ENCODE data around the gene TANGO6.

TANGO6 gene

GRCh38 chr16:68915589-68915988 is 72.3 kb downstream of the TANGO6 start:
- DNase-seq, result no peak

GRCh38 chr16:68917541-68917940 is 74.2 kb downstream of the TANGO6 start:
- no peak for DNase-seq

GRCh38 chr16:68920349-68920748 is 77.0 kb downstream of the TANGO6 start:
- no peak for DNase-seq

DNA sequence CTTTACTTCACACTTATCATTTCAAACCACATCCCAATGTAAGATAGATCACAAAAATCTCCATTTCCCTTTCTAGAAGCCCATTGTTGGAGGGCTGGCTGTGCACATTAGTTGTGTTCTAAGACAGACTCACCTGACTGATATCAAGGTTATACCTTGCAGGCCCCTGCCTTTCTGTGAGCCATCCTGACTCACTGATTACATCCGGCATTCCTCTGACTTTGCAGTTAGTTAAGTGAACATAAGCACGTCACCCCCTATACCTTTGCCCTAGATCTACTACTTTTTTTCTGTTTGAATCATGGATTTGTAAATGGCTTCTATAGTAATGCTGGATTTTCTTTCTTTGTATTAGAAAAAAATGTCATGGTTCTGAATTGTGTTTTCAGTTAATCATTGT is 78.3 kb downstream of the TANGO6 start:
- DNase-seq, result no peak

DNA sequence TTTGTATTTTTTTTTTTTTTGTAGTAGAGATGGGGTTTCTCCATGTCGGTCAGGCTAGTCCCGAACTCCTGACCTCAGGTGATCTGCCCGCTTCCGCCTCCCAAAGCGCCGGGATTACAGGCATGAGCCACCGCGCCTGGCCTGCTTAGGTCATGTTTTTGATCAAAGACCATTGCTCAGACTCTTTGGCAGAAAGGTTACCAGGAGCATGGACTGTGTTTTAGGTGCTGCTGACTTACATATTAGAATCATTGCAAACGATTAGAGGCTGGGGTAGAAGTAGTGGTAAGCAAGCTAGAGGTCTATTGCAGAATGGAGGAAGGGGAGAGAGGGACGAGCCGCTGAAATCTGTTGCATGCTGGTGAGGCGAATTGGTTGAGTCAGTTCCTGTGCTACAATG is 79.8 kb downstream of the TANGO6 start:
- DNase-seq, result no peak

- DNase-seq, result no peak
Observed at GRCh38 chr16:68927018-68927417, 83.7 kb downstream of the TANGO6 start.

DNA sequence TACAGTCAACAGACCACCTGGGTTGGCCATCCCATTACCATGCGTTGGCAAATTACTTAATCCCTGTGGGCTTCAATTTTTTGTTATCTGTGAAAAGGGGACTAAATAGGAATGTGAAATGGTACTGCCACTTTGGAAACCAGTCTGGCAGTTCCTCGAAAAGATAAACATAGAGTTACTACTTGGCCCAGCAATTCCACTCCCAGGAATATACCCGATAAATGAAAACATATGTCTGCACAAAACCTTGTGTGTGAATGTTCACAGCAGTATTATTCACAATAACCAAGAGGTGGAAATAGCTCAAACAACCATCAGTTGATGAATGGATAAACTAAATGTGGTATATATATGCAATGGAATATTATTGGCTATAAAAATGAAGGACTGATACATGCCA is 87.9 kb downstream of the TANGO6 start:
- no peak for DNase-seq

- no peak for DNase-seq
Observed at GRCh38 chr16:68934402-68934801, 91.1 kb downstream of the TANGO6 start.

DNA sequence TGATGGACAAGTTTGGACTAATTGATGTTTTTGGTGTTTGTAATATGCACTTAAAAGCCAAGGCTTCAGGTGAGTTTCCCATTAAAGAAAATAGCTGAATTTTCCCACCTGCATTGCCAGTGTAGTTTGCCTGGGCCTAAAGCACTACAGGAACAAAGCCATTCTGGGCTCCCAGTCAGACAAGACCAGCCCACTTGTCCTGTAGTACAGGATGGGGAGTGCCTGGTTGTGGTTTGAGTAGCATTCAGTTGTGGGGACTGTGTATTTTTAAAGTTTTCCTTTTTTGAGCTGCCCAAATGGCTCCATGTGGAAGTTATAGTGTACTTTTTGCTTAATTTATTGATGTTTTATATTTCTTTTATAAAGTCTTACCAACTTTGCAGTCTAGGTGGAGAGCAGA is 91.7 kb downstream of the TANGO6 start:
- DNase-seq, result no peak

GRCh38 chr16:68936736-68937631 is 93.7 kb downstream of the TANGO6 start:
- DNase-seq, result peak; percentile 76

- no peak for DNase-seq
Observed at GRCh38 chr16:68939692-68940320, 96.5 kb downstream of the TANGO6 start.

DNA sequence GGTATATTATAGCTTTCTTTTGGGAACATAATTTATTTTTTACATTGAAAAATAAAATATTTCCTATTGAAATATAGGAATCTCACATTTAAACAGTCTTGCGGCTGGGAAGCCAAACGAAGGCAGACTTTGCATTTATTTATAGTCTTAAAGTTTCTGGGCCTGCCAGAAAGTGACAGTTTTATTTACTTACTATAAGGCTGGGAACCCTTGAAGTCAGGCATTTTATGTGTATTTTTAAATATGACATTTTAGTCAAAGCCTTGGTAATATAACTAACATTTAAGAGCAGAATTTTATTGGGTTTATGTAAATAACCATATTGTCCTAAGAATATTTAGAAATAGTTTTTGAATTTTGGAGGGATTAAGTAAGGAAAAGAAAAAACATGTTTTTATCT is 97.5 kb downstream of the TANGO6 start:
- no peak for DNase-seq

DNA sequence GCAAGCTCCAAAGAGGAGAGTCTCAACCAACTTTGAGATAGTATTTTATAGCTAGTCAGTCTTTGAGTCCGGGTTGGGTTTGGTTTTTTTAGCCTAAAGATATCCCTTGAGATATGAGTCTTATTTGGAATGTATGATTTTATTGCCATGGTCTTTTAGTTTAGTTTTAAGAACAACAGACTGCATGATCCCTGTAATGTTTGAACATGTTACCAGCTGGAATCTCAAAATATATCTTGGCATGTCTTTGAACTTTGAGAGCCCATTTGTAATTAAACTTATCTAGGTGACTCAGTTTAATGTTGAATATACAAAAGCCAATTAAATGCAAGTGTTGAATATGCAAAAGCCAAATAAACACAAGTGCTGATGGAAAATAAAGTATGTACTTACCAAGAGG is 100.6 kb downstream of the TANGO6 start:
- DNase-seq, result no peak

DNA sequence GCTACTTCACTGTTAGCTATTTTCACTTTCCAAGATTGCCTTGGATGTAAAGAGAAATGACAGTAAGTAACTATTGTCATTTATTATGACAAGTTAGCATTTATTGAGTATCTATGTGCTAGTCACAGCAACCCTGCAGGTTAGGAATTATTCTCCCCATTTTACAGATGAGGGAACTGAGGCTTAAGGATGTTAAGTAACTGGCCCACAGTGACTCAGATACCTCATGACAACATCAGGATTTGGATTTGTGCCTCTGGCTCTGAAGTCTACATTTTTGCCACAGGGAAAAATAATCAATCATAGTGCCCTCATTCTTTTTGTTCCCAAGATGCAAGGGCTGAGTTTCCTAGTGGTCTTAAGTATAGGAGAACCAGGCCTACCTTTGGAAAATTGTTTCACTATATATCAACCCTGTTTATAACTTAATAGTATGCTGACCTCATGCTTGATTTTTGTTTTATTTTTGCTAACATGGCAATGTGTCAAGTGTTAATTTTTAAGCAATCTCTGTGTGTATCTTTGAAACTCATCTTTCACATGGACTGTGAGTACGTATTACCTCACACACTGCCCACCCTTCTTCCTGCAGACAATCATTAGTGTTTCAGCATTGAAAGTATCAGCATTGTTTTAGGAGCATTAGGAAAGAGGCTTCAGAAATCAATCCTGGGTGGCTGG is 105.0 kb downstream of the TANGO6 start:
- no peak for DNase-seq

GRCh38 chr16:68951991-68952877 is 108.9 kb downstream of the TANGO6 start:
- no peak for DNase-seq

DNA sequence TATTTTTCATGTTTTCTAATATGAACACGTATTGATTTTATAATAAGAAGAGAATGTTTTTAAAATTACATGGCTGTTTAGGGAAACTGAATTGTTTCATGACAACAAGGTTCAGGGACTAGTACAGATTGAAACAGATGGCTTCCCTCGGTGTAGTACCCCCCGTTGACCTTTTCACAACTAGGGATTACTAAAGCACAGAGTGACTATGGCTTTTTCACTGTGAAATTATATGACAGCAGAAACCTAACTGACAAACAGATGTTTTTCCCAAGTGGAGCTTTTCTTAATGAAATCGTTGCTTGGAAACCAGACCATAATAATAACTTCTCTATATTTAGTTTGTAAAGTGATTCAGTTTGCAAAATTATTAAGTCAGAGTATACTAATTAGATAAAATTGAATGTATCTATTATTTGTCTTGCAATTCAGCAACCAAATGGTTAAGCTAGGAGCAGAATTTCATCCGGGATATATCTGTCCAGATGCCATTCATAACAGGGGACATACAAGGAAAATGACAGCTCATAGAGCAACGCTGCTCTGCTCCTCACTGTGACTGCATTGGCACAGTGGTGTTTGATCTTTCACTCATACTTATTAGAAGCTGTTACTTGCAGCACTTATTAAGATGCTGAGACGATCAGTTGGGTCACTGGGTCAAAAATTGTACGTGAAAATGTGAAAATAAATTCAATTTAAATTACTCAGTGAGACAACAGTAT is 111.7 kb downstream of the TANGO6 start:
- no peak for DNase-seq

DNA sequence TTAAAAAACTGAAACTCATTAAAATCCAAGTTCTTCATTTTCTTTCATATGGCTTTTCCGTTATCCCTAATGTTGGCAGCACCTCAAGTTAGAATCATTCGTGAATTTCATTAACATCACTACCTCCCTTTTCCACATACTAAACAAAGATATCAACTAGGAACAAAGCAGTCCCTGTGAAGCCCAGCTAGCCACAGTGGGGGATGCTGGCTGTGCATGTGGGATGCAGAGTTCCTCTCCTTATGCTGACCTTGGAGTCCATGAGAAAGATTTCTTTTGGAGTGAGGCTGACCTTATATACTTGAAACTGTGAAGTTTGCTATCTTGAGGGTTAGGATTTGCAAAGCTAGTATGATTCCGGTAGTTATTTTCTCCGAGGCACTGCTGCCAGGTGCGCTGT is 117.6 kb downstream of the TANGO6 start:
- no peak for DNase-seq

GRCh38 chr16:68961778-68962402 is 118.6 kb downstream of the TANGO6 start:
- DNase-seq, result no peak

- DNase-seq, result no peak
Observed at GRCh38 chr16:68969338-68969737, 126.0 kb downstream of the TANGO6 start.

DNA sequence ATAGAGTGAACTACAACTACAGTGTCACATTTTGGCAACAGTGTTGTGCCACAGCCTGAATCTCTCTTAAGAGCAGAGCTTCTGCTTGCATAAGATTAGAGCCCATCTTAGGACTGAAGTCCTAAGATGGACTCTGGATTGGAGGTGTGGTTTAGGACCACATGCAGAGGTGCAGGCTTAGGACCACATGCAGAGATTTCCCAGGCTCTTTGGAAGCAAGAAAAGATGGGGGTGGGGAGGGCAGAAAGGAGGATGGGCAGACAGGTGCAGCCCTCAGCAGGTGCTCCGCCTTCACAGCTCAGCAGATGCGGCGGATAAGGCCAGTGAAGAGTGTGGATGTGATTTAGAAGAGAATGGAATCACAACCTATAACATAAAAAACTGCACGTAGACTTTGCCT is 128.7 kb downstream of the TANGO6 start:
- no peak for DNase-seq

- no peak for DNase-seq
Observed at GRCh38 chr16:68972720-68973119, 129.4 kb downstream of the TANGO6 start.

Measured in NCI-H1105 (cell line).